Stimulated activated naive CD8-positive, alpha-beta T cell treated with anti-CD3 and anti-CD28 coated beads, Interleukin-15, Interleukin-2, amounts not matched to agents 100 ng/mL and 50 ng/mL, for 24 hours (primary cell): ENCODE data around the gene IFNL4.
"Not testable (repeated sequence)": the region's sequence is repeated elsewhere in the genome, so short reads cannot be mapped to it uniquely, and the experiment has no call there.

Experiments
- H3K27ac Mint-ChIP-seq: one replicate; pipeline ENCODE4 v1.8.0; 2021; ENCODE audit warnings: mild to moderate bottlenecking, mixed read lengths
- H3K27me3 Mint-ChIP-seq: one replicate; pipeline ENCODE4 v1.8.0; 2021; ENCODE audit warnings: mixed read lengths
- H3K36me3 Mint-ChIP-seq: one replicate; pipeline ENCODE4 v1.8.0; 2021; ENCODE audit warnings: low read depth, mixed read lengths
- H3K4me1 Mint-ChIP-seq: one replicate; pipeline ENCODE4 v1.8.0; 2021; ENCODE audit warnings: low read depth, mixed read lengths
- H3K4me3 Mint-ChIP-seq: one replicate; pipeline ENCODE4 v1.8.0; 2021; ENCODE audit warnings: mild to moderate bottlenecking, mixed read lengths
- H3K9me3 Mint-ChIP-seq: one replicate; pipeline ENCODE4 v1.8.0; 2021; ENCODE audit warnings: mixed read lengths

The IFNL4 gene

GRCh38 chr19:39248806-39249205 lies at the start of gene IFNL4:
IFNL4 (minus strand) TSS chr19:39248856.
- no peak within 1 kb of the TSS for H3K27ac Mint-ChIP-seq
- H3K4me1 Mint-ChIP-seq: peaks cover 6% of the 10 kb centered on the region
- H3K4me3 Mint-ChIP-seq: no peak within 1 kb of the TSS
- no peaks in the 10 kb centered on the region for H3K36me3 Mint-ChIP-seq
- H3K27me3 Mint-ChIP-seq: peaks cover 4% of the 10 kb centered on the region
- no peaks in the 10 kb centered on the region for H3K9me3 Mint-ChIP-seq

- H3K9me3 Mint-ChIP-seq: no peaks in the 10 kb centered on the region
- H3K27ac Mint-ChIP-seq: peak overlapping the region; percentile 36
- H3K36me3 Mint-ChIP-seq: no peaks in the 10 kb centered on the region
- H3K4me1 Mint-ChIP-seq: peaks cover 14% of the 10 kb centered on the region
- H3K4me3 Mint-ChIP-seq: peak overlapping the region; percentile 53
- H3K27me3 Mint-ChIP-seq: peaks cover 4% of the 10 kb centered on the region
These were observed 49.4 kb upstream of the IFNL4 start for GRCh38 chr19:39297931-39298634.

- no peaks in the 10 kb centered on the region for H3K36me3 Mint-ChIP-seq
- peaks cover 4% of the 10 kb centered on the region for H3K27me3 Mint-ChIP-seq
- peaks cover 14% of the 10 kb centered on the region for H3K4me1 Mint-ChIP-seq
- no peak overlapping the region for H3K27ac Mint-ChIP-seq
- no peak overlapping the region for H3K4me3 Mint-ChIP-seq
- H3K9me3 Mint-ChIP-seq: no peaks in the 10 kb centered on the region
These were observed 48.2 kb upstream of the IFNL4 start for GRCh38 chr19:39296906-39297305.

- Mint-ChIP-seq H3K4me1 (peaks cover 14% of the 10 kb centered on the region), H3K9me3 (no peaks in the 10 kb centered on the region), H3K27me3 (peaks cover 4% of the 10 kb centered on the region), H3K4me3 (no peak within 1 kb of the TSS), H3K36me3 (no peaks in the 10 kb centered on the region), H3K27ac (no peak within 1 kb of the TSS)
These were observed 47.5 kb upstream of the IFNL4 start, which contains the start of gene IFNL1 for GRCh38 chr19:39296055-39296645. IFNL1 (plus strand) TSS chr19:39296407; CDS start chr19:39296422, 15 bp downstream.

- no peak overlapping the region for H3K27ac Mint-ChIP-seq
- peaks cover under 1% of the 10 kb centered on the region for H3K27me3 Mint-ChIP-seq
- H3K4me1 Mint-ChIP-seq: peaks cover 10% of the 10 kb centered on the region
- no peaks in the 10 kb centered on the region for H3K36me3 Mint-ChIP-seq
- no peak overlapping the region for H3K4me3 Mint-ChIP-seq
- no peaks in the 10 kb centered on the region for H3K9me3 Mint-ChIP-seq
These were observed 44.7 kb upstream of the IFNL4 start for GRCh38 chr19:39293394-39293793.

- Mint-ChIP-seq H3K9me3 (no peaks in the 10 kb centered on the region), H3K36me3 (no peaks in the 10 kb centered on the region), H3K27me3 (peaks cover 3% of the 10 kb centered on the region), H3K27ac (no peak overlapping the region), H3K4me1 (no peaks in the 10 kb centered on the region), H3K4me3 (no peak overlapping the region)
These were observed 35.4 kb upstream of the IFNL4 start for GRCh38 chr19:39284032-39284431.

GRCh38 chr19:39282021-39282420 lies 33.4 kb upstream of the IFNL4 start:
- Mint-ChIP-seq H3K36me3 (no peaks in the 10 kb centered on the region), H3K9me3 (no peaks in the 10 kb centered on the region), H3K4me1 (no peaks in the 10 kb centered on the region), H3K27ac (no peak overlapping the region), H3K27me3 (peaks cover 3% of the 10 kb centered on the region), H3K4me3 (no peak overlapping the region)

GRCh38 chr19:39277598-39277997 lies 28.9 kb upstream of the IFNL4 start:
- no peaks in the 10 kb centered on the region for H3K9me3 Mint-ChIP-seq
- H3K4me3 Mint-ChIP-seq: no peak overlapping the region
- no peak overlapping the region for H3K27ac Mint-ChIP-seq

GRCh38 chr19:39276740-39277139 lies 28.1 kb upstream of the IFNL4 start:
- Mint-ChIP-seq H3K36me3 (no peaks in the 10 kb centered on the region), H3K9me3 (no peaks in the 10 kb centered on the region), H3K4me3 (no peak overlapping the region), H3K4me1 (no peaks in the 10 kb centered on the region), H3K27me3 (peaks cover 3% of the 10 kb centered on the region), H3K27ac (no peak overlapping the region)

More at GRCh38 chr19:39277598-39277997, 28.9 kb upstream of the IFNL4 start:
- Mint-ChIP-seq H3K27me3 (peaks cover 3% of the 10 kb centered on the region), H3K4me1 (no peaks in the 10 kb centered on the region), H3K36me3 (no peaks in the 10 kb centered on the region)

- no peaks in the 10 kb centered on the region for H3K4me1 Mint-ChIP-seq
- H3K27me3 Mint-ChIP-seq: peaks cover 4% of the 10 kb centered on the region
- no peaks in the 10 kb centered on the region for H3K9me3 Mint-ChIP-seq
- no peak overlapping the region for H3K4me3 Mint-ChIP-seq
- no peaks in the 10 kb centered on the region for H3K36me3 Mint-ChIP-seq
- H3K27ac Mint-ChIP-seq: no peak overlapping the region
These were observed 26.9 kb upstream of the IFNL4 start for GRCh38 chr19:39275578-39275977.

- not testable (repeated sequence) for H3K27ac Mint-ChIP-seq, H3K36me3 Mint-ChIP-seq, H3K27me3 Mint-ChIP-seq, H3K4me1 Mint-ChIP-seq, H3K9me3 Mint-ChIP-seq, H3K4me3 Mint-ChIP-seq
These were observed 25.2 kb upstream of the IFNL4 start for GRCh38 chr19:39273859-39274258.

- Mint-ChIP-seq H3K27me3 (peaks cover 4% of the 10 kb centered on the region), H3K27ac (no peak overlapping the region), H3K36me3 (no peaks in the 10 kb centered on the region), H3K4me3 (no peak overlapping the region), H3K4me1 (no peaks in the 10 kb centered on the region), H3K9me3 (no peaks in the 10 kb centered on the region)
These were observed 21.6 kb upstream of the IFNL4 start for GRCh38 chr19:39270036-39270871.

- H3K36me3 Mint-ChIP-seq, H3K4me1 Mint-ChIP-seq, H3K4me3 Mint-ChIP-seq, H3K27ac Mint-ChIP-seq, H3K27me3 Mint-ChIP-seq, H3K9me3 Mint-ChIP-seq: not testable (repeated sequence)
These were observed 20.7 kb upstream of the IFNL4 start for GRCh38 chr19:39269369-39269768.

GRCh38 chr19:39268531-39269223 lies 20.0 kb upstream of the IFNL4 start:
- H3K36me3 Mint-ChIP-seq, H3K4me1 Mint-ChIP-seq, H3K27ac Mint-ChIP-seq, H3K9me3 Mint-ChIP-seq, H3K4me3 Mint-ChIP-seq: not testable (repeated sequence)
- H3K27me3 Mint-ChIP-seq: peaks cover 14% of the 10 kb centered on the region

GRCh38 chr19:39268085-39268484 lies 19.4 kb upstream of the IFNL4 start, which contains the start of gene IFNL2:
IFNL2 (plus strand) TSS chr19:39268396; CDS start chr19:39268569, 173 bp downstream.
- not testable (repeated sequence) for H3K4me3 Mint-ChIP-seq, H3K4me1 Mint-ChIP-seq, H3K27ac Mint-ChIP-seq, H3K36me3 Mint-ChIP-seq, H3K9me3 Mint-ChIP-seq
- peaks cover 20% of the 10 kb centered on the region for H3K27me3 Mint-ChIP-seq
